ENCODE data around the gene IQCF5. TPM values are rescaled to one million over a fixed set of nuclear protein-coding genes. Genes with fewer than 3 reads are reported as not detected.

IQCF5 gene
- total RNA-seq, 1 experiment from 2014 or later: not detected

DNA sequence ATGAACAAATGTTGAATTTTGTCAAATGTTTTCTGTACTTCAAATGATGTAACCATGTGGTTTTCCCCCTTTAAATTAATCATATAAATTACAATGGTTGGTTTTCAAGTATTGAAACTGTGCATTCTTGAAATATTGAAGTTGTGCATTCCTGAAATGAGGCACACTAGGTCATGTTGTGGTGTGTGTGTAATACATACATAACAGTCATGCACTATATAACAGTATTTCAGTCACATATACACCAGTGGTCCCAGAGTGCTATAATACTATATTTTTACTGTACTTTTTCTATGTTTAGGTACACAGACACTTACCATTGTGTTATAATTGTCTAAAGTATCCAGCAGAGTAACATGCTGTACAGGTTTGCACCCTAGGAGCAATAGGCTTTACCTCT lies 11.0 kb upstream of the IQCF5 start:
- Histone ChIP-seq H3K79me2 (ENCODE audit: insufficient read depth, low read length) (no peaks in the 10 kb centered on the region), H2BK20ac (ENCODE audit: low read depth, low read length, poor library complexity, severe bottlenecking) (no peak overlapping the region), H3T11ph (ENCODE audit: low read length) (no peak overlapping the region), H4K8ac (replicated peaks; ENCODE audit: insufficient read length, low read depth, low read length) (no peak overlapping the region), H3K56ac (ENCODE audit: insufficient read length, low read depth, low read length) (no peak overlapping the region), H2BK12ac (ENCODE audit: insufficient read length, low read depth, low read length) (no peak overlapping the region), H3K9ac (ENCODE audit: extremely low read depth, insufficient read length, low read length) (no peak overlapping the region), H3K27ac (ENCODE audit: insufficient read length, low read depth, low read length) (no peak overlapping the region), H2BK5ac (ENCODE audit: insufficient read length, low read length) (no peak overlapping the region), H4K20me1 (ENCODE audit: control insufficient read depth, insufficient read depth, insufficient read length) (no peaks in the 10 kb centered on the region), H3K27me3 (ENCODE audit: insufficient read depth, low read length) (no peaks in the 10 kb centered on the region), H4K5ac (ENCODE audit: insufficient read length, low read depth, low read length) (no peak overlapping the region), H3K9me3 (ENCODE audit: control insufficient read depth, low read depth, low read length) (no peaks in the 10 kb centered on the region), H3K14ac (ENCODE audit: insufficient read depth, low read length) (no peak overlapping the region), H2AFZ (ENCODE audit: low read length) (no peak overlapping the region), H3K4ac (ENCODE audit: low read depth, low read length) (no peak overlapping the region), H3K4me2 (ENCODE audit: insufficient read depth, insufficient read length, low read length) (no peak overlapping the region), H3K23ac (ENCODE audit: insufficient read length, low read depth, low read length) (no peak overlapping the region), H2BK120ac (ENCODE audit: low read depth, low read length, poor library complexity, severe bottlenecking) (no peak overlapping the region), H2BK15ac (ENCODE audit: low read depth, low read length) (no peak overlapping the region), H2AK5ac (ENCODE audit: insufficient read length, low read length) (no peak overlapping the region), H3K4me1 (ENCODE audit: insufficient read depth, low read length) (no peaks in the 10 kb centered on the region), H3K23me2 (ENCODE audit: insufficient read length, low read depth, low read length, poor library complexity, severe bottlenecking) (no peaks in the 10 kb centered on the region), H4K91ac (ENCODE audit: insufficient read length, low read depth, low read length) (no peak overlapping the region), H3K18ac (ENCODE audit: insufficient read length, low read depth, low read length) (no peak overlapping the region), H3K79me1 (ENCODE audit: insufficient read depth, low read depth, low read length, poor library complexity, severe bottlenecking) (no peaks in the 10 kb centered on the region)
- peaks cover 3% of the 10 kb centered on the region for H3K27me3 Mint-ChIP-seq (ENCODE audit: low read depth)
- TF ChIP-seq CTCF (conservative IDR thresholded peaks at IDR 0.05): no peak
- no peaks in the 10 kb centered on the region; a peak in 1 of 5 replicates for H3K9me3 Mint-ChIP-seq
- DNase-seq: no peak
- no peak overlapping the region for H3K27ac Mint-ChIP-seq
- H3K36me3 Mint-ChIP-seq (ENCODE audit: insufficient read depth in 1 of 3, low read depth in 3 of 3): no peaks in the 10 kb centered on the region
- peaks cover 3 to 4% of the 10 kb centered on the region in 2 experiments; a peak in 1 of 4 replicates for H3K4me1 Mint-ChIP-seq
- no peak overlapping the region for H3K4me3 Mint-ChIP-seq

All from H9 (cell line).